Measurements from ENCODE around the gene LCN6. TPM values are rescaled to one million over a fixed set of nuclear protein-coding genes. Genes with fewer than 3 reads are reported as not detected.
"Not testable (repeated sequence)": the region's sequence is repeated elsewhere in the genome, so short reads cannot be mapped to it uniquely, and the experiment has no call there.

LCN6 gene
- total RNA-seq, 1 experiment from 2014 or later, result not detected

- peaks cover 10% of the 10 kb centered on the region for H3K9me3 Mint-ChIP-seq (ENCODE audit: unreplicated experiment)
- no peaks in the 10 kb centered on the region for H3K4me1 Mint-ChIP-seq (ENCODE audit: insufficient read depth, unreplicated experiment)
- no peak overlapping the region for H3K27ac Mint-ChIP-seq (ENCODE audit: low read depth, unreplicated experiment)
- peaks cover 4% of the 10 kb centered on the region for H3K27me3 Mint-ChIP-seq (ENCODE audit: insufficient read depth, unreplicated experiment)
- CTCF ChIA-PET, result interaction anchor here (1.1 kb wide), 1 partner anchor 15 kb away, joined by 3 read pairs; the partner anchor contains the start of gene LCN10
- TF ChIP-seq, protein P1, sequence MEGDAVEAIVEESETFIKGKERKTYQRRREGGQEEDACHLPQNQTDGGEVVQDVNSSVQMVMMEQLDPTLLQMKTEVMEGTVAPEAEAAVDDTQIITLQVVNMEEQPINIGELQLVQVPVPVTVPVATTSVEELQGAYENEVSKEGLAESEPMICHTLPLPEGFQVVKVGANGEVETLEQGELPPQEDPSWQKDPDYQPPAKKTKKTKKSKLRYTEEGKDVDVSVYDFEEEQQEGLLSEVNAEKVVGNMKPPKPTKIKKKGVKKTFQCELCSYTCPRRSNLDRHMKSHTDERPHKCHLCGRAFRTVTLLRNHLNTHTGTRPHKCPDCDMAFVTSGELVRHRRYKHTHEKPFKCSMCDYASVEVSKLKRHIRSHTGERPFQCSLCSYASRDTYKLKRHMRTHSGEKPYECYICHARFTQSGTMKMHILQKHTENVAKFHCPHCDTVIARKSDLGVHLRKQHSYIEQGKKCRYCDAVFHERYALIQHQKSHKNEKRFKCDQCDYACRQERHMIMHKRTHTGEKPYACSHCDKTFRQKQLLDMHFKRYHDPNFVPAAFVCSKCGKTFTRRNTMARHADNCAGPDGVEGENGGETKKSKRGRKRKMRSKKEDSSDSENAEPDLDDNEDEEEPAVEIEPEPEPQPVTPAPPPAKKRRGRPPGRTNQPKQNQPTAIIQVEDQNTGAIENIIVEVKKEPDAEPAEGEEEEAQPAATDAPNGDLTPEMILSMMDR (IDR thresholded peaks at IDR 0.05; ENCODE audit: unreplicated experiment), result no peak
- no peak for DNase-seq (ENCODE audit: unreplicated experiment)
- intact Hi-C loops (cut with micrococcal nuclease), result no loop called here
- H3K4me3 Mint-ChIP-seq (ENCODE audit: unreplicated experiment), result no peak overlapping the region
- POLR2A ChIA-PET, result no interaction called here
- no TSS peak for BruUV-seq (replicated peaks)
- no peaks in the 10 kb centered on the region for H3K36me3 Mint-ChIP-seq (ENCODE audit: insufficient read depth, unreplicated experiment)
Measured at GRCh38 chr9:136756836-136757235, 8.5 kb upstream of the LCN6 start.

- no peaks in the 10 kb centered on the region for H3K4me1 Mint-ChIP-seq (ENCODE audit: insufficient read depth, unreplicated experiment)
- no peak overlapping the region for H3K27ac Mint-ChIP-seq (ENCODE audit: low read depth, unreplicated experiment)
- POLR2A ChIA-PET, result no interaction called here
- no peak overlapping the region for H3K4me3 Mint-ChIP-seq (ENCODE audit: unreplicated experiment)
- no peaks in the 10 kb centered on the region for H3K36me3 Mint-ChIP-seq (ENCODE audit: insufficient read depth, unreplicated experiment)
- CTCF ChIA-PET, result no interaction called here
- DNase-seq (ENCODE audit: unreplicated experiment), result no peak
- intact Hi-C loops (cut with micrococcal nuclease), result no loop called here
- peaks cover 12% of the 10 kb centered on the region for H3K27me3 Mint-ChIP-seq (ENCODE audit: insufficient read depth, unreplicated experiment)
- TF ChIP-seq, protein P1 (IDR thresholded peaks at IDR 0.05; ENCODE audit: unreplicated experiment), result no peak
- peaks cover 15% of the 10 kb centered on the region for H3K9me3 Mint-ChIP-seq (ENCODE audit: unreplicated experiment)
- BruUV-seq (replicated peaks), result no TSS peak
Measured at GRCh38 chr9:136756134-136756438, 7.8 kb upstream of the LCN6 start.

- H3K4me1 Mint-ChIP-seq (ENCODE audit: insufficient read depth, unreplicated experiment); H3K27ac Mint-ChIP-seq (ENCODE audit: low read depth, unreplicated experiment); DNase-seq (ENCODE audit: unreplicated experiment); H3K4me3 Mint-ChIP-seq (ENCODE audit: unreplicated experiment); intact Hi-C loops (cut with micrococcal nuclease); BruUV-seq (replicated peaks); H3K36me3 Mint-ChIP-seq (ENCODE audit: insufficient read depth, unreplicated experiment): not testable (repeated sequence)
- peaks cover 15% of the 10 kb centered on the region for H3K27me3 Mint-ChIP-seq (ENCODE audit: insufficient read depth, unreplicated experiment)
- CTCF ChIA-PET, result interaction anchor here (0.5 to 1.5 kb wide), 2 partner anchors 11 to 28 kb away, joined by 3 to 6 read pairs; no protein-coding TSS in a partner anchor
- POLR2A ChIA-PET, result interaction anchor here (0.9 kb wide), 1 partner anchor 10 kb away, joined by 3 read pairs; no protein-coding TSS in a partner anchor
- peaks cover 15% of the 10 kb centered on the region for H3K9me3 Mint-ChIP-seq (ENCODE audit: unreplicated experiment)
Measured at GRCh38 chr9:136755302-136756133, 7.2 kb upstream of the LCN6 start.

GRCh38 chr9:136754626-136755301 lies 6.4 kb upstream of the LCN6 start:
- Mint-ChIP-seq H3K4me1 (ENCODE audit: insufficient read depth, unreplicated experiment) (no peaks in the 10 kb centered on the region), H3K36me3 (ENCODE audit: insufficient read depth, unreplicated experiment) (no peaks in the 10 kb centered on the region)
- no peak for DNase-seq (ENCODE audit: unreplicated experiment)

More at GRCh38 chr9:136754626-136755301, 6.4 kb upstream of the LCN6 start:
- Mint-ChIP-seq H3K27me3 (ENCODE audit: insufficient read depth, unreplicated experiment) (peaks cover 15% of the 10 kb centered on the region), H3K4me3 (ENCODE audit: unreplicated experiment) (no peak overlapping the region), H3K27ac (ENCODE audit: low read depth, unreplicated experiment) (no peak overlapping the region), H3K9me3 (ENCODE audit: unreplicated experiment) (peaks cover 15% of the 10 kb centered on the region)
- TF ChIP-seq, protein P1 (IDR thresholded peaks at IDR 0.05; ENCODE audit: unreplicated experiment), result no peak
- BruUV-seq (replicated peaks), result no TSS peak
- POLR2A ChIA-PET, result interaction anchor here (0.9 kb wide), 1 partner anchor 10 kb away, joined by 3 read pairs; no protein-coding TSS in a partner anchor
- CTCF ChIA-PET, result interaction anchor here (0.5 to 1.5 kb wide), 2 partner anchors 12 to 28 kb away, joined by 3 to 6 read pairs; no protein-coding TSS in a partner anchor
- intact Hi-C loops (cut with micrococcal nuclease), result no loop called here

All from MCF 10A (cell line).